Endothelial cell of umbilical vein (primary cell): Measurements from ENCODE around the gene PLD2. TPM values are rescaled to one million over a fixed set of nuclear protein-coding genes. Genes with fewer than 3 reads are reported as not detected.

Experiments used
- BruUV-seq: library from RNA; stranded (reverse); fragments of 400-500 nt; replicated peaks from 2 replicates; lab custom pipeline; 2021; lab: Mats Ljungman, UMichigan
- CTCF ChIA-PET: fragments of 300-600, 350-600 bp; sonication (Branson Sonifier 250); formaldehyde crosslinking; loops from one replicate; lab custom pipeline; 2021; ENCODE audit warnings: antibody characterized with exemption, inconsistent platforms; lab: Charles Lee
- POLR2A ChIA-PET: fragments of 300-600, 350-600 bp; sonication (Branson Sonifier 250); formaldehyde crosslinking; loops from one replicate; lab custom pipeline; 2021; ENCODE audit warnings: antibody characterized with exemption, inconsistent platforms; lab: Charles Lee
- DNase-seq: peaks from one replicate; pipeline ENCODE4 v3.0.0-alpha.2; 2011; ENCODE audit warnings: low read depth, low spot score
- FAIRE-seq: peaks from 2 replicates; lab custom pipeline; 2011; peaks lifted over from hg19 to GRCh38; lab: Jason Lieb, UNC
- H2AFZ ChIP-seq: 2 replicates; pipeline ENCODE4 v1.6.0; 2012; ENCODE audit warnings: low read depth, low read length, control low read depth, inconsistent platforms
- H3K27ac ChIP-seq: 2 replicates; pipeline ENCODE4 v1.5.1; 2011; ENCODE audit warnings: low read depth, mild to moderate bottlenecking, control low read depth, low read length, moderate library complexity; ENCODE audit not compliant: insufficient read depth
- H3K27me3 ChIP-seq, 2 experiments: 2 replicates each; pipeline versions ENCODE4 v1.6.0 to v1.6.1; 2011; ENCODE audit warnings: low read length in 2 of 2, mixed read lengths in 1 of 2; ENCODE audit not compliant: control insufficient read depth in 2 of 2, insufficient read depth in 2 of 2
- H3K36me3 ChIP-seq, 2 experiments: 2 replicates in 1 of 2; 3 replicates in 1 of 2; pipeline ENCODE4 v1.5.1; 2011; ENCODE audit warnings: low read length in 2 of 2, mild to moderate bottlenecking in 1 of 2, moderate library complexity in 1 of 2; ENCODE audit not compliant: control insufficient read depth in 2 of 2, insufficient read depth in 2 of 2; ENCODE audit errors: extremely low read depth in 1 of 2
- H3K4me1 ChIP-seq: 3 replicates; pipeline ENCODE4 v1.5.1; 2011; ENCODE audit warnings: mild to moderate bottlenecking, low read length; ENCODE audit not compliant: control insufficient read depth, insufficient read depth; ENCODE audit errors: extremely low read depth
- H3K4me2 ChIP-seq: 2 replicates; pipeline ENCODE4 v1.6.1; 2011; ENCODE audit warnings: low read length, control low read depth, mixed read lengths; ENCODE audit not compliant: insufficient read depth
- H3K4me3 ChIP-seq, 3 experiments: fragments of 200-600 bp in 1 of 3; sonication (generic), shearing (Covaris generic) in 1 of 3; replicated peaks in 1 of 3; 2 replicates each; pipeline ENCODE4 v1.5.1; 2011 to 2016; ENCODE audit warnings: control low read depth in 3 of 3, low read length in 3 of 3, mild to moderate bottlenecking in 2 of 3, inconsistent platforms in 1 of 3, low read depth in 1 of 3, moderate library complexity in 1 of 3; ENCODE audit not compliant: insufficient read depth in 1 of 3
- H3K79me2 ChIP-seq: 2 replicates; pipeline ENCODE4 v1.6.0; 2012; ENCODE audit warnings: low read length, inconsistent platforms; ENCODE audit not compliant: control insufficient read depth, insufficient read depth
- H3K9ac ChIP-seq: replicated peaks from 2 replicates; pipeline ENCODE3; 2011; ENCODE audit warnings: low read length, control low read depth; ENCODE audit not compliant: insufficient read depth; ENCODE audit errors: extremely low read depth
- H3K9me1 ChIP-seq: replicated peaks from 3 replicates; pipeline ENCODE4 v1.6.0; 2011; ENCODE audit warnings: mild to moderate bottlenecking, low read length; ENCODE audit not compliant: control insufficient read depth, insufficient read depth; ENCODE audit errors: extremely low read depth
- H3K9me3 ChIP-seq: replicated peaks from 2 replicates; pipeline ENCODE4 v1.5.1; 2012; ENCODE audit warnings: low read length, inconsistent platforms; ENCODE audit not compliant: control insufficient read depth, insufficient read depth
- H4K20me1 ChIP-seq: replicated peaks from 2 replicates; pipeline ENCODE3; 2011; ENCODE audit warnings: mild to moderate bottlenecking, low read length; ENCODE audit not compliant: control insufficient read depth, insufficient read depth; ENCODE audit errors: extremely low read depth
- CTCF ChIP-seq, 2 donors: IDR thresholded peaks; 1 replicate in 1 of 2; 2 replicates in 1 of 2; pipeline ENCODE4 v1.5.1; 2011; ENCODE audit warnings: low read length in 2 of 2, mild to moderate bottlenecking in 2 of 2, moderate library complexity in 2 of 2, control low read depth in 1 of 2, inconsistent platforms in 1 of 2, low read depth in 1 of 2; ENCODE audit not compliant: insufficient read depth in 1 of 2; ENCODE audit errors: extremely low read depth in 1 of 2
- EZH2 ChIP-seq: IDR thresholded peaks from 2 replicates; pipeline ENCODE4 v1.6.1; 2012; ENCODE audit warnings: borderline replicate concordance, low read depth, mild to moderate bottlenecking, moderate library complexity, low read length, inconsistent platforms; ENCODE audit not compliant: severe bottlenecking
- GATA2 ChIP-seq: IDR thresholded peaks from 2 replicates; pipeline ENCODE4 v1.7.0; 2011; ENCODE audit warnings: low read depth, mild to moderate bottlenecking, moderate library complexity, mixed read lengths, low read length; ENCODE audit not compliant: insufficient read length, insufficient read depth
- MAX ChIP-seq: IDR thresholded peaks from 2 replicates; pipeline ENCODE4 v1.6.1; 2011; ENCODE audit not compliant: insufficient read depth, insufficient read length
- MYC ChIP-seq: IDR thresholded peaks from one replicate; pipeline ENCODE4 v1.6.1; 2011; ENCODE audit warnings: mild to moderate bottlenecking, low read depth, low read length
- POLR2A ChIP-seq: IDR thresholded peaks from 2 replicates; pipeline ENCODE4 v1.6.1; 2012; ENCODE audit warnings: low read depth, mild to moderate bottlenecking, control low read depth, low read length
- POLR2AphosphoS5 ChIP-seq: IDR thresholded peaks from 2 replicates; pipeline ENCODE4 v1.6.1; 2012; ENCODE audit warnings: low read depth, mild to moderate bottlenecking, control low read depth, low read length, moderate library complexity; ENCODE audit not compliant: insufficient read depth
- dilution Hi-C: fragments of 300-500 bp; cut with MboI; formaldehyde crosslinking; loops from one replicate; pipeline ENCODE4 v1.15.0; 2019; ENCODE audit warnings: low sequenced_read_pairs; ENCODE audit not compliant: extremely low pct_ligation_motif_present
- intact Hi-C: fragments of 100-400 bp; cut with micrococcal nuclease; formaldehyde crosslinking; loops from one replicate; pipeline ENCODE4 v1.10.0; 2022
- polyA plus RNA-seq, 4 experiments: library from polyadenylated mRNA; depleted of rRNA in 3 of 4; stranded (reverse) in 3 of 4; unstranded in 1 of 4; fragments of >200 nt; gene quantifications; 2 replicates each; pipeline versions ENCODE4 v1.2.1 to v1.2.3, GENCODE V29; 2011 to 2012; ENCODE audit warnings: missing spikeins in 1 of 4
- total RNA-seq: library from RNA; stranded (reverse); gene quantifications from 2 replicates; pipeline ENCODE4 v1.2.3, GENCODE V29; 2021

PLD2 gene
- total and polyA plus RNA-seq, 2 donors (not counting 3 experiments of a cell fraction or from before 2014, with no cell fraction given), result 52.3 to 54.7 TPM

GRCh38 chr17:4815043-4815675 is 8.2 kb downstream of the PLD2 start:
- H3K9me3 ChIP-seq, result no peaks in the 10 kb centered on the region
- H3K79me2 ChIP-seq, result no peaks in the 10 kb centered on the region
- no peaks in the 10 kb centered on the region for H4K20me1 ChIP-seq
- no peak overlapping the region for H3K4me2 ChIP-seq
- CTCF ChIA-PET, result interaction anchor here (1.0 to 2.8 kb wide), 2 partner anchors 43 to 66 kb away, joined by 3 to 7 read pairs; no protein-coding TSS in a partner anchor
- peaks cover 7 to 20% of the 10 kb centered on the region in 2 experiments for H3K36me3 ChIP-seq
- no peak overlapping the region for H3K27ac ChIP-seq
- BruUV-seq, result no TSS peak
- no peak overlapping the region for H3K9ac ChIP-seq
- H3K9me1 ChIP-seq, result no peaks in the 10 kb centered on the region
- dilution Hi-C loops, result no loop called here
- DNase-seq (no peak), FAIRE-seq (peak; percentile 75)
- POLR2A ChIA-PET, result no interaction called here
- H3K4me3 ChIP-seq, result no peak overlapping the region
- H3K27me3 ChIP-seq, result no peaks in the 10 kb centered on the region
- no peak overlapping the region for H2AFZ ChIP-seq
- peak; percentile 42 to 54 for TF ChIP-seq CTCF (IDR thresholded peaks at IDR 0.05; ENCODE audit: extremely low read depth in 1 of 2, insufficient read depth in 1 of 2, low read depth in 1 of 2, low read length in 2 of 2)
- TF ChIP-seq EZH2, result no peak
- no peak for TF ChIP-seq POLR2A
- TF ChIP-seq POLR2AphosphoS5, result no peak
- no peak for TF ChIP-seq MYC
- no peak for TF ChIP-seq MAX
- TF ChIP-seq GATA2, result no peak
- intact Hi-C loops, result no loop called here
- no peaks in the 10 kb centered on the region for H3K4me1 ChIP-seq
